ENCODE results near the gene CD5L.

CD5L gene

DNA sequence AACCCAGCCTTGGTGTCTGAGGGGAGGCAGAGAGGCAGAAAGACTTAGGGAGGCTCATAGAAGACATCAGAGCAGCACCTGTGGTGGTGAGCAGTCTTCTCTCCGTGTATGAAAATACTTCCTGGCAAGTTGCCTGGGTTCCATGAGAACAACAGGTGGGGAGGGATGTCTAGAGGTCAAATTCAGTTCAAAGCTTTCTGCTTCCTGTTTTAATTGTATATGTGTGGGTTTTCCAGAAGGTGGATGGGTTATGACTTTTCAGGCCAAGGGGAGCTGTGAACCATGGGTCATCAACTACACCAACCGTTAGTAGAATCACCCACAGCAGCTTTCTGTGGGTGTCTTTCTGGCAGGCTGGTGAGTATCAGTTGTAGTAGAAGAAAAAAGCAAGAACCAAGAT is 60.6 kb downstream of the CD5L start:
- Histone ChIP-seq H3K27me3 (ENCODE audit: insufficient read depth, low read length, poor library complexity) (no peaks in the 10 kb centered on the region), H3K9me3 (ENCODE audit: insufficient read depth, low read length, severe bottlenecking) (no peaks in the 10 kb centered on the region), H3K4me1 (ENCODE audit: insufficient read depth, low read length) (0 out of 2 replicates have a peak, but pooled peaks cover 5% of the 10 kb centered on the region), H3K4me2 (ENCODE audit: insufficient read depth, low read length) (no peak overlapping the region), H3K27ac (ENCODE audit: low read length) (no peak overlapping the region), H4K20me1 (ENCODE audit: insufficient read depth, low read length) (no peaks in the 10 kb centered on the region), H2AFZ (ENCODE audit: low read depth, low read length) (no peak overlapping the region), H3K9ac (ENCODE audit: low read depth, low read length) (no peak overlapping the region), H3K4me3 (ENCODE audit: low read depth in 1 of 2, low read length in 2 of 2) (no peak overlapping the region), H3K36me3 (ENCODE audit: insufficient read depth, low read length) (no peaks in the 10 kb centered on the region), H3K79me2 (ENCODE audit: insufficient read depth, low read length) (no peaks in the 10 kb centered on the region)
- peak; percentile 85 for ATAC-seq (ENCODE audit: insufficient read depth, low read depth)
- TF ChIP-seq CTCF (IDR thresholded peaks at IDR 0.05; ENCODE audit: borderline replicate concordance, extremely low read depth, low read length, poor library complexity, severe bottlenecking) = no peak
- DNase-seq = peak; percentile 65

Data from DND-41 (cell line).